ENCODE measurements around the gene TXNDC2.

DNA sequence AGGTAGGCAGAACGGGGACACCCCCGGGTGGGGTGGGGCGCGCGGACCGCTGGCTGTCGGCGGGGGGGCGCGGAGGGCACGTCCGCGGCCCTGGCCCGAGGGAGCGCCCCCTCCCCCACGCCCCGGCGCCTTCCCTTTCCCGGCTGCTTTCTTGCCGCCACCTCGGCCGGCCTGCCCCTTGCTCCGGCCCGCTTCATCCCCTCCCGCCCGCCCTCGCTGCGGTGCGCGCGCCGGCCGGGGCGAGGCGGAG, 28.5 kb downstream of the TXNDC2 start:
- TF ChIP-seq CTCF (IDR thresholded peaks at IDR 0.05) (no peak), POLR2A (IDR thresholded peaks at IDR 0.05) (no peak)
